Peyer's patch (tissue), 4 donors: ENCODE data around the gene FAT4. TPM values are rescaled to one million over a fixed set of nuclear protein-coding genes. Genes with fewer than 3 reads are reported as not detected.

Experiments used
- DNase-seq, 3 donors: peaks; one replicate each; pipeline ENCODE4 v3.0.0-alpha.2; 2017 to 2019
- H3K27ac ChIP-seq, 4 donors: fragments of 200-600 bp; sonication (generic); one replicate each; pipeline ENCODE4 v1.5.1; 2016 to 2019
- H3K27me3 ChIP-seq, 2 donors: fragments of 200-600 bp; sonication (generic); one replicate each; pipeline ENCODE4 v1.5.1; 2019
- H3K36me3 ChIP-seq, 3 donors: fragments of 200-600 bp; sonication (generic); one replicate each; pipeline ENCODE4 v1.5.1; 2016 to 2019
- H3K4me1 ChIP-seq, 4 donors: fragments of 200-600 bp; sonication (generic); one replicate each; pipeline ENCODE4 v1.5.1; 2016 to 2019
- H3K4me3 ChIP-seq, 4 donors: fragments of 200-600 bp; sonication (generic); 1 replicate in 3 of 4; 2 replicates in 1 of 4; pipeline ENCODE4 v1.5.1; 2016 to 2019; ENCODE audit warnings: mild to moderate bottlenecking in 1 of 4
- H3K9me3 ChIP-seq, 4 donors: fragments of 200-600 bp; sonication (generic); one replicate each; pipeline ENCODE4 v1.5.1; 2016 to 2019; ENCODE audit warnings: mild to moderate bottlenecking in 1 of 4
- POLR2A ChIP-seq, 2 donors: fragments of 450-650 bp; IDR thresholded peaks; one replicate each; pipeline ENCODE4 v1.5.1; 2017; ENCODE audit warnings: antibody characterized with exemption in 2 of 2, mild to moderate bottlenecking in 2 of 2, moderate library complexity in 2 of 2
- total RNA-seq, 4 donors: library from RNA; depleted of rRNA; stranded (reverse); fragments of >200 nt; gene quantifications; one replicate each; pipeline ENCODE4 v1.1.0, GENCODE V29; 2016
- TF ChIP-seq, protein P1 (sequence below), 6 experiments: fragments of 450-650 bp in 4 of 6; fragments of 200-600 bp in 2 of 6; sonication (generic) in 1 of 6; IDR thresholded peaks; one replicate each; pipeline ENCODE4 v1.5.1; 2017 to 2019; ENCODE audit warnings: antibody characterized with exemption in 6 of 6, mild to moderate bottlenecking in 3 of 6, moderate library complexity in 1 of 6

Gene FAT4
- total RNA-seq, 4 donors from 2014 or later, result 1.4 to 11.6 (median 5.7) TPM

DNA sequence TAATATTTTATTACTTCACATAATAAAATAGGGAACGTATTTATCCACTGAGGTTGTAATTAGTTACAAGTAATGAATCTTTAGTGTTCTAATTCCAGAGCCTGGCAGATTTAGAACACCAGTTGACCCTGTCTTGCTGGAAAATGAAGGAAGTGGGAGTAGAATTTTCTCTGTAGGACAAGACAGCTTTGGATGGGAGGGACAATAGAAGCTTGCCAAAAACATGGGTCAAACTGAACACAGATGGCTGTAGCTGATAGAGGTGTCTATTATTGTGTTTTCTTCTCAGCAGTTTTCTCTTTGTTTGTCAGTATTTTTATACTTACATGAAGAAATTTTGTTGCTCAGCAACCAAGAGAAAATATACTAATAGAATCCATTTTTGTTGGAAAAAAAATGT, 20.2 kb downstream of the FAT4 start:
- Histone ChIP-seq H3K4me3 (no peak overlapping the region), H3K27ac (no peak overlapping the region), H3K27me3 (no peaks in the 10 kb centered on the region), H3K9me3 (no peaks in the 10 kb centered on the region), H3K36me3 (no peaks in the 10 kb centered on the region), H3K4me1 (no peaks in the 10 kb centered on the region)
- no peak for DNase-seq
- no peak for TF ChIP-seq POLR2A (IDR thresholded peaks at IDR 0.05)
- TF ChIP-seq, protein P1, sequence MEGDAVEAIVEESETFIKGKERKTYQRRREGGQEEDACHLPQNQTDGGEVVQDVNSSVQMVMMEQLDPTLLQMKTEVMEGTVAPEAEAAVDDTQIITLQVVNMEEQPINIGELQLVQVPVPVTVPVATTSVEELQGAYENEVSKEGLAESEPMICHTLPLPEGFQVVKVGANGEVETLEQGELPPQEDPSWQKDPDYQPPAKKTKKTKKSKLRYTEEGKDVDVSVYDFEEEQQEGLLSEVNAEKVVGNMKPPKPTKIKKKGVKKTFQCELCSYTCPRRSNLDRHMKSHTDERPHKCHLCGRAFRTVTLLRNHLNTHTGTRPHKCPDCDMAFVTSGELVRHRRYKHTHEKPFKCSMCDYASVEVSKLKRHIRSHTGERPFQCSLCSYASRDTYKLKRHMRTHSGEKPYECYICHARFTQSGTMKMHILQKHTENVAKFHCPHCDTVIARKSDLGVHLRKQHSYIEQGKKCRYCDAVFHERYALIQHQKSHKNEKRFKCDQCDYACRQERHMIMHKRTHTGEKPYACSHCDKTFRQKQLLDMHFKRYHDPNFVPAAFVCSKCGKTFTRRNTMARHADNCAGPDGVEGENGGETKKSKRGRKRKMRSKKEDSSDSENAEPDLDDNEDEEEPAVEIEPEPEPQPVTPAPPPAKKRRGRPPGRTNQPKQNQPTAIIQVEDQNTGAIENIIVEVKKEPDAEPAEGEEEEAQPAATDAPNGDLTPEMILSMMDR (IDR thresholded peaks at IDR 0.05), result no peak

DNA sequence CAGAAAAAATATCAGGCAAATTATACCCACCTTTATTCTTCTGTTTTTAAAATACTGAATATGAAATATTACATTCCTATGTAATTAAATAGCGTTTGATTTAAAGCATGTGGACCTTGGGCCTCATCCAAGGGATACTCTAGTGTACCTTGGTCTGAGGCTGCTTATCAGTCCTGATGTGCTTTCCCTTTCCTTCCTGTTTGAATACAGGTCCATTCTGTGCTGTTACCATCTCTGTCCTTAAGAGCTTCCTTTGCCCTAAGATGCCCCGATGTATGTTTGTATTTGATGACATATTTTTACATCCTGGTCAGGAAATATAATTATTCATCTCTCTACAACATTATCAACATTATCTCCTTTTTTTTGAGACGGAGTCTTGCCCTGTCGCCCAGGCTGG, 24.1 kb downstream of the FAT4 start:
- Histone ChIP-seq H3K4me3 (no peak overlapping the region), H3K9me3 (no peaks in the 10 kb centered on the region), H3K36me3 (no peaks in the 10 kb centered on the region), H3K4me1 (no peaks in the 10 kb centered on the region), H3K27ac (no peak overlapping the region), H3K27me3 (no peaks in the 10 kb centered on the region)
- no peak for DNase-seq
- TF ChIP-seq POLR2A (IDR thresholded peaks at IDR 0.05), result no peak
- TF ChIP-seq, protein P1 (IDR thresholded peaks at IDR 0.05), result no peak

DNA sequence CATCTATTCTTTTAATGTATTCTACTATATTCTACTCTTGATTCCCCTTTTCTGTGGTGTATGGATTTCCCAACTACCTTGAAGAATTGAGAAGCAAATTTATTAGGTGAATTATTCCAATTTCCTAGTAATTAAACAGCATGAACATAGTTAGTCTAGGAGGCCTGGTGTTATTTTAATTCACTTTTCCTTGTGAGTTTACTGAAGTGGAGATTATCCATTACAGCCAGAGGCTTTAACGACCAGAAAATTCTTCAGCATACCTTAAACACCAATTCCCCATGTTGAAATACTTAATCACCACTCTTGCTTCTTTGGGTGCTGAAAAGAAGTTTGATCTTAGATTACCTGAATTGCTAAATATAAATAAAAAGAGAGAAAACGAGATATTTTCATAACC, 29.4 kb downstream of the FAT4 start:
- no peaks in the 10 kb centered on the region for H3K36me3 ChIP-seq
- no peaks in the 10 kb centered on the region for H3K9me3 ChIP-seq
- no peak overlapping the region for H3K27ac ChIP-seq
- TF ChIP-seq POLR2A (IDR thresholded peaks at IDR 0.05), result no peak
- TF ChIP-seq, protein P1 (IDR thresholded peaks at IDR 0.05), result no peak
- H3K4me1 ChIP-seq, result no peaks in the 10 kb centered on the region
- H3K4me3 ChIP-seq, result no peak overlapping the region
- H3K27me3 ChIP-seq, result no peaks in the 10 kb centered on the region
- DNase-seq, result no peak

DNA sequence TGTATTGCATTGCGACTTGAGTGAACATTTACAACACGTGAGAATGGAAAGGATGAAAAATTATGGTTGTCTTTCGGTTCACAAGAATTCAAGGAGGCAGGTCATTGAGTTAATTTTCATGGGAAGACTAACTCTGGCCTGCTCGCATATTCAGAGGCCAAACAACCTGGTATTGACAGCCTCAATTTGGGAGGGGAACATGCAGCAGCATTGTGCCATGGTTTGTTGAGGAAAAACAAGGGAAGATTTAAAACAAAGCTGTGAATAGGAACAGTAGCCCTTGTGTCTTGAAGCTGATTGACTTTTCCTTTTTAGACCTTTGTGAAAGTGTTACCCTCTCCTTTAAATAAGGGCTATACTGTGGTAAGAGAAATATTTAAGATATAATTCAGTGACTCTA, 31.9 kb downstream of the FAT4 start:
- Histone ChIP-seq H3K4me1 (no peaks in the 10 kb centered on the region), H3K27me3 (no peaks in the 10 kb centered on the region), H3K27ac (no peak overlapping the region), H3K36me3 (no peaks in the 10 kb centered on the region), H3K4me3 (no peak overlapping the region), H3K9me3 (no peaks in the 10 kb centered on the region)
- TF ChIP-seq POLR2A (IDR thresholded peaks at IDR 0.05), result no peak
- TF ChIP-seq, protein P1 (IDR thresholded peaks at IDR 0.05), result no peak
- no peak for DNase-seq

DNA sequence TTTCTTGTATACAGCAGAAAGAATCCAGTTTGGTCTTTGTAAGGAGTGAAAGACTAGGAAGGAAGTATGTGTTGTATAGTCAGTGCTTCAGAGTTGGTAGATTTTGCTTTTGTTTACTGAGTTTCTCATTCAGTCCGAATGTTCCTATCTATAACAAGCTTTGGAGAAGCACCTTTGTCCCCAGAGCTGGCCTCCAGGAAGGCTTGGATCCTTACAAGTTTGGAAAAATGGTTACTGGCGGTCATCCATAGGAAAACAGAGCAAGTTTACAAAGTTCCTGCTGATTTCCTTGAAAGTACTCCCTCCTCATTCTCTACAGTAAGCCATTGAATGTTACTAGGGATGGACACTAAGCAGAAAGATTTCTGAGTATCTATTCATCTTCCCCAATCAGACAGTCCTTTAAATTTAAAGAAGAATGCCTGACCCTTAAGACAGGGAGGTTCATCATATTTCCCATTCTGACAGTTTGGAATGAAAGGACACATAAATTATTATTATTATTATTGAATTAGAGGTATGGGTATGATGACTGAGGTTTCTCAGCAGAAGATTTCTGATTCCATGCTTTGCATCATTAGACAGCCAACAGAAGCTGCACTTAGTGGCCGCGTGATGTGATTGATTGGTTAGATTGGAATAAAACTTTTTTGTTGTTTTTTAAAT, 35.8 kb downstream of the FAT4 start:
- H3K36me3 ChIP-seq, result no peaks in the 10 kb centered on the region
- no peak overlapping the region for H3K27ac ChIP-seq
- no peak for TF ChIP-seq POLR2A (IDR thresholded peaks at IDR 0.05)
- TF ChIP-seq, protein P1 (IDR thresholded peaks at IDR 0.05), result no peak
- no peak for DNase-seq
- no peaks in the 10 kb centered on the region for H3K27me3 ChIP-seq
- H3K4me3 ChIP-seq, result no peak overlapping the region
- H3K9me3 ChIP-seq, result no peaks in the 10 kb centered on the region
- no peaks in the 10 kb centered on the region for H3K4me1 ChIP-seq

DNA sequence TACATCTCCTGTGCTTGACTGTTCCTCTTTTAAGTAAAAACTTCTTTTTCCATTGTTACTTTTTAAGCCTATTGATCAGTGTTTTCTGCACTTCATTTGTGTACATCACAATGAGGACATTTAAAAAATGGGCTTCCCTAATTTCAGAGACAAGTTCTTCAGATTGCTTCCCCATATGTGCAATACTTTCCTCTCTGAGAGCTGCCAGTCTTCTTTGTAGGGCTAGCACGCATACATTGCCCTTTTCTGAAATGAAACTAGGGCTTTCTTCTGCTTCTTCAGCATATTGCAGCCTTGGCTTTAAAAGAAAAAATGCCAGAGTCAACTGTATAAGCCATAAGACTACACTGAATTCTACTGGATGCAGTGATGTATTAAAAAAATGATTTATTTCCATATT, 37.8 kb downstream of the FAT4 start:
- DNase-seq, result no peak
- H3K36me3 ChIP-seq, result no peaks in the 10 kb centered on the region
- H3K4me1 ChIP-seq, result no peaks in the 10 kb centered on the region
- no peak overlapping the region for H3K27ac ChIP-seq
- H3K4me3 ChIP-seq, result no peak overlapping the region
- no peaks in the 10 kb centered on the region for H3K9me3 ChIP-seq
- H3K27me3 ChIP-seq, result no peaks in the 10 kb centered on the region
- TF ChIP-seq POLR2A (IDR thresholded peaks at IDR 0.05), result no peak
- TF ChIP-seq, protein P1 (IDR thresholded peaks at IDR 0.05), result no peak
